ENCODE results near the gene DLG1.

The DLG1 gene

DNA sequence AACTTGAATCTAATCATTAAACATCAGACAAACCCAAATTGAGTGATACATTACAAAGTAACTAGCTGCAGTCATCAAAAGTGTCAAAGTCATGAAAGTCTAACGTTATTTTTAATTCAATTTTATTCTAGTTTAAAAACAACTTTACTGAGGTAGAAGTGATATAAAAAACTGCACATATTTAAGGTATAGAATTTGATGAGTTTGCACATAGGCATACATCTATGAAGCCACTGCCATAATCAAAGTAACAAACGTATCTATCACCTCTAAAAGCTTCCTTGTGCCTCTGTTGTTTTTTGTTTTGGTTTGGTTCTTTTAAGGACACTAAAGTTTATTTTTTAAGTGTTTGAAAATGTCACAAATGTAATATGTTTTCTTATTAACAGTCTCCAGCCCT, 130.9 kb downstream of the DLG1 start:
- no peak for DNase-seq

DNA sequence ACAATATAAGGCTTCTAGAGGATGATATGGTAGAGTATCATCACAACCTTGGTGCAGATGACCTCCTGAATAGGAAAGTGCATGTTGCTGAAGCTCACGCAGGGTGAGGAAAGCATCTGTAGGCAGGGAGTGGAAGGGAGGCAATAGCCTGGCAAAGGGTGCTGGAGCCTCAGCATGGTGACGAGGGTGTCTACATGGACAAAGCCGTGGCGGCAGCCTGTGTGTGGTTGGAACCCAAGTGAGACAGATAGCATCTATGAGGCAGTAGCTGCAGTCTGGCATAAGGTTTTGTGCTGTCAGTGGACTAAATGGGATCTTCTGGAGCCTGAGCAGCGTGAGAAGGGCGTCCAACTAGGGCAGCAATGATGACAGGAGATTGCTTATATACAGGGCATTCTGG, 132.5 kb downstream of the DLG1 start:
- DNase-seq, result no peak

DNA sequence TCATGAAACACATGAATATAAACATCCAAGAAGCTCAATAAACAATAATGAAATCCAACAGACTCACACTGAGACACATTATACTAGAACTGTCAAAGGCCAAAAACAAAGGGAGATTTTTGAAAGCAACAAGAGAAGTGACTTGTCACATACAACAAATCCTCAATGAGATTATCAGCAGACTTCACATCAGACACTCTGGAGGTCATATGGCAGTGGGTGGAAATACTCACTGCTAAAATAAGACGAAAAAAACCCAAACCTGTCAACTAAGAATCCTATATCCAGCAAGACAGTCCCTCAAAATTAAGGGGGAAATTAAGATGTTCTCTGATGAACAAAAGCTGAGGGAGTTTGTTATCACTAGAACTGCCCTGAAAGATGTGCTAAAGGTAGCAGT, 143.4 kb downstream of the DLG1 start:
- DNase-seq, result no peak

DNA sequence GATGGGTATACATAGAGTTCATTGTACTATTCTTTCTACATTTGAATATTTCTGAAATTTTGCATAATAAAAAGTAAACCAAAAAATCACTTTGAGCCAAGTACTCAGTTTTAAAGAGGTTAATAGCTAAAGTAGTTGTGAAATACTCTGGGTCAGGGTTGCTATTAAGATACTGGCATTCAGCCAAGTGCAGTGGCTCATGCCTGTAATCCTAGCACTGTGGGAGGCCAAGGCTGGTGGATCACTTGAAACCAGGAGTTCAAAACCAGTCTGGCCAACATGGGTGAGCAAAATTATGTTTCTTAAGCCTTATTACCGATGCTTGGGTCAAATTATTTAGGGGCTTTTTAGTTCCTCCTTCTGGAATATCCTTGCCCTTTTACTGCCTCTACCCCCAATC, 146.8 kb downstream of the DLG1 start:
- no peak for DNase-seq

DNA sequence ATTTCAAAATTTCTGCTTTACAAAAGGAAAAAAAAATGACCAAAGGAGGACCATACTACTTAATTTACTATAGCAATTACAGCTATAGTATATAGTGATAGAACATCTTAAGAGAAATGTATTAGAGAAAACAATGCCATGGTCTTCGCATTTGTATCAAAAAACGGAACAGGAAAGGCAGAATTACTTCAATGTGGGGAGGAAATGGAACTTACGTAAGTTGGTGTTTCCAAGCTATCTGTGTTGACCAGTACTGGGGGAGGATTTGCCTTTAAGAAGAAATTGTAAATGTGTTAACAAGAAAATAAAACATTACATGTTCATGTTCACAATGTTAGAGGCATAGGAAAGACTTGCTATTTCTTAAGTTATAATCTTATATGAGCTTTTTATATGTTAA, 148.9 kb downstream of the DLG1 start:
- DNase-seq, result no peak

DNA sequence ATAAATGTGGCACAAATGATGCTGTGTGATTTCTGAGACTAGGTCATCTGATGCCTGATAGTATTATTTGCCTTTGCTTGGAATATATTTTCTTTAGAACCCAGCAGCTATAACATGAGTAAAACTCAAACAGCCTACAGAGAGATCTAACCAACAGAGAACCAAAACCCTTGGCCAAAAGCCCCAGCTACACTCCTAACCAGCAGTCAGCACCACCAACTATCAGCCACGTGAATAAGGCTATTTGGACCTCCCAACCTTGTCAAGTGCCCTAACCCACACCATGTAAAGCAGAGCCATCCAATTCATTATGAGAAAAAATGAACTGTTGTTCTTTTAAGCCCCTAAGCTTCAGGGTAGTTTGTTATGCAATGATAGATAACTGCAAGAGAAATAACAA, 154.2 kb downstream of the DLG1 start:
- no peak for DNase-seq

DNA sequence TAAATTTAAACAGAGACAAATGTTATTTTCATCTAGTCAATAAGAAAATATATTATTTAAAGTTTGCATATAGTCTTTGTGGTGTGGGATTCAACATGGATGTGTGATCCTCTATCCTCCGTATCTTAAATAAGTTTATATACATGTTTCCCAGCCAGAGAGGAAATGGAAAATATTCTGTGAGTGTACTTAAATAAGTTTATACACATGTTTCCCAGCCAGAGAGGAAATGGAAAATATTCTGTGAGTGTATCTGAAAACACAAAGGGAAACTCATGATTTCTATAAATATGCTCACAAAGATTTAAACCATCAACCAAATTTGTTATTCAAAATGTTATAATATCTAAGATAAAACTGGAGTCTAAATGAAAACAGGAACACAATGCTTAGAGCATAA, 158.8 kb downstream of the DLG1 start:
- DNase-seq, result no peak

DNA sequence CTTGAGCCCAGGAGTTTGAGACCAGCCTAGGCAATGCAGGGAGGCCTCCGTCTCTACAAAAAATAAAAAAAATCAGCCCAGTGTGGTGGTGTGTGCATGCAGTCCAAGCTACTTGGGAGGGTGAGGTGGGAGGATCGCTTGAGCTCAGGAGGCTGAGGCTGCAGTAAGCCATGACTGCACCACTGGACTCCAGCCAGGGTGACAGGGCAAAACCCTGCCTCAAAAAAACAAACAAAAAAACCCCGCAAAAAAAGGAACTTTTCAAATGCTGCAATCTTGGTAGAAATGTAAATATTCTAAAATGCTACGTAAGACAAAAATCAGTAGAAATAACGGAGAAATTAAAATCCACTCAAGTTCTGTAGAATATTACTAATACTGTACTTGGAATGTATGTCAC, 160.7 kb downstream of the DLG1 start:
- no peak for DNase-seq

DNA sequence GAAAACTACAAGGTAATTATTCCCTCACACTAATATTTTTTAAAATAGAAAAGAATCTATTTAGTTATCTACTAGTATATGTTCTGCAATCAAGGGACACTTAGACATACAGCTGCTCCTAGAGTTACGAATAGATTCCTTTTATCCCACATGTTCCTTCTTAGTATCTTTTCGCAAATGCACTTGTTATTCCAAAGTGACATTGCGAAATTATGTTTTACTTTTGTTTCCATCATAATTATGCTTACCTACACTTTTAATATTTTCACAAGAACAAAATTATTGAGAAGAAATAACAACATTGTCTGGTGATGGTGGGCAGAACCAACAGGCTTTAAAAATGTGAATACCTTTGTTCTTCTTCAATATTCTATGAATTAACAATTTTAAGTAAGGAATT, 161.7 kb downstream of the DLG1 start:
- DNase-seq, result no peak

DNA sequence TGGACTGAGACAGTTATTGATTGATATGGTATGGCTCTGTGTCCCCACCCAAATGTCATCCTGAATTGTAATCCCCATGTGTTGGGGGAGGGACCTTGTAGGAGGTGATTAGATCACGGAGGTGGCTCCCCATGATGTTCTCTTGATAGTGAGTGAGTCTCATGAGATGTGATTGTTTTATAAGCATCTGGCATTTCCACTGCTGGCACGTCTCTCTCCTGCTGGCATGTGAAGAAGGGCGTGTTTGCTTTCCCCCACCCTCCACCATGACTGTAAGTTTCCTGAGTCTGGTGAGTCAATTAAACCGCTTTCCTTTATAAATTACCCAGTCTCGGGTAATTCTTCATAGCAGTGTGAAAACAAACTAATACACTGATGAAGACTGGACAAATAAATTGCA, 163.2 kb downstream of the DLG1 start:
- DNase-seq, result no peak

DNA sequence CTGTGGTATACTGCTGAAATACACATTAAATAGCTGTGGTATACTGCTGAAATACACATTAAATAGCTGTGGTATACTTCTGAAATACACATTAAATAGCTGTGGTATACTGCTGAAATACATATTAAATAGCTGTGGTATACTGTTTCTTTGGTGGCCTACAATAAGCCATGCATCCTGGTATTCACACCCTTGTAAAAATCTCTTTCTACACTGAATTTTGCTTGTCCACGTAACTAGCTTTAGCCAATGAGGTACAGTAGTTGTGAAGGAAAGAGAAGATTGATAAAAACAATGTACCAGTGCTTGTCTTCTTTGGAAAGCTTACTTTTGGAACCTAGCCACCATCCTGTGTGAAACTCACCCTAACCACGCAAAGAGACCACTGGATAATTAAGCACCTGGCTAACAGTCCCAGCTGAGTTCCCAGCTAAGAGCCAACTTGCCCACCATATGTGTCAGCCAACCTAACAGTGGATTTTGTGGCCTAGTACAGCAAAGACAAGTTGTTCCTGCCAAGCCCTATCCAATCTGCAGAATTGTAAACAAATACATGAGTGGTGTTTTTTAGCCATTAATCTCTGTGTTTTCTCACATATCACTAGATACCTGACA, 165.4 kb downstream of the DLG1 start:
- DNase-seq, result no peak

DNA sequence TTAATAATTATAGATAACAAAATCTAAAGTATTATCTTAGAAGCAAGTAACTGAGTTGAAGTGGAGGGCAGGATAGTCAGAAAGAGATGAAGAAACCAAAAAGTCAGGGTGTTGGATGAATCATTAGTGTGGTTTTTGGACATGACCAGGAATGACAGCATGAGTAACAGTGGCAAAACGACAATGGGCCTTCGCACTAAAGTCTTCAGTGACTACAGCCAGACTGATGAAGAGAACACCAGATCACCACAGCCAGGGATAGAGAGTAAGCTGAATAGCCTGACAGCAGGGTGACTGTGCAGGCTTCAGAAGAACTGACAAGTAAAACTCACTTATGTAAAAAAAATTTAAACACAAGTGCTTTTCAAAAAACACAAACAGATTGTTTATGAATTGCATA, 172.8 kb downstream of the DLG1 start:
- DNase-seq, result no peak

DNA sequence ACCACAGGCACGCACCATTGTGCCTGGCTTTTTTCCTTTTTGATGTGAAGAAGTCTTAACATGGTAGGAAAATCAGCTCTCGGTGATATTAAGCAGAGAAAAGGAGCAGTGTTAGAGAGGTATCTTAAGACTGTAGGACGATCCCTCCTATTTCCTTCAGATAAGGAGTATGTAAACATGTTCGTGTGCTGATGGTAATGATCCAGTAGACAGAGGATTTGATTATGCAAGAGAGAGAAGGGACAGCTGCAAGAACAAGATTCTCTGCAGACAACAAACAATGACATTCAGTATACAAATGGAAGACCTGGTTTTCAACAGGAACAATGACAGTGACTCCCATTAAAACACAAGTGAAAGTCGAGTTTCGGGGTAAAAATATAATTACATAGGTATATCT, 173.7 kb downstream of the DLG1 start:
- no peak for DNase-seq

DNA sequence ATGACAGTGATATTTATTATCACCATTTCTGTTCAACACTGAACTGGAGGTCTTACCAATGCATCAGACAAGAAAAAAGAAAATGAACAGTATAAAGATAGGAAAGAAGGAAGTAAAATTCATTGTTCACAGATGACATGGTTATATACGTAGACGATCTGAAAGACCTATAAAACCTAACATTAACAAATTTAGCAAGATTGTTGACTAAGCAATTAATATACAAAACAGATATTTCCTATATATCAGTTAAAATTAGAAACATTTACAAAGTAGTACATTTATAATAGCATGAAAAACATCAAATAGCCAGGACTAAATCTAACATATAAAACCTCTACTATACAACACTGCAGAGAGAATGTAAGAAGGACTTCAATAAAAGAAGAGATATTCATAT, 176.0 kb downstream of the DLG1 start:
- no peak for DNase-seq

DNA sequence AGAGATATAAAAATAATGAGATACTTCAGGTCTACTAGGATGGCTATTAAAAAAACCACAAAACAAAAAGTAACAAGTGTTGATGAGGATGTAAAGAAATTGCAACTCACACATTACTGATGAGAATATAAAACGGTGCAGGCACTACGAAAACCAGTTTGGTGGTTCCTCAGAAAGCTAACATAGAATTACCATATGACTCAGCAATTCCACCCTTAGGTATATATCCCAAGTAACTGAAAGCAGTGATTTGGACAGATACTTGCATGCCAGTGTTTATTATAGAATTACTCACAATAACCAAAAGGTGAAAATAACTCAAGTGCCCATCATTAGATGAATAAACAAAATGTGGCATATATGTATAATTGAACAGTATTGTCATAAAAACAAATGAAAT, 181.3 kb downstream of the DLG1 start:
- no peak for DNase-seq

DNA sequence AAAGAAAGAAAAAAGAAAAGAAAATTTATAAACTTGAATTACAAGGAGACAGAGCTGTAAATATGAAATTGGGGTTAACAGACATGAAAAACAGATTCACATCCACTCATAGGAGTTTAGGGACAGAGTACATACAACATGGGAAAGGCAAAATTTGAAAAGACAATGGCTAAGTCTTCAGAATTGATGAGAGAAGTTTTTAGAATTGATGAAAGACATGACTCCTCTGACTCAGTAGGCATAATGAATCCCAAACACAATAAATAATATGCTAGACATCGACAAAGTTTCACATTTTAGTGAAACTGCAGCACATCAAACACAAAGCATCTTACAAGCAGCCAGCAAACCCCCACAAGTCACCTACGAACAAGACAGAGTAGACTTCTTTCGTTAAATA, 184.4 kb downstream of the DLG1 start:
- DNase-seq, result no peak

DNA sequence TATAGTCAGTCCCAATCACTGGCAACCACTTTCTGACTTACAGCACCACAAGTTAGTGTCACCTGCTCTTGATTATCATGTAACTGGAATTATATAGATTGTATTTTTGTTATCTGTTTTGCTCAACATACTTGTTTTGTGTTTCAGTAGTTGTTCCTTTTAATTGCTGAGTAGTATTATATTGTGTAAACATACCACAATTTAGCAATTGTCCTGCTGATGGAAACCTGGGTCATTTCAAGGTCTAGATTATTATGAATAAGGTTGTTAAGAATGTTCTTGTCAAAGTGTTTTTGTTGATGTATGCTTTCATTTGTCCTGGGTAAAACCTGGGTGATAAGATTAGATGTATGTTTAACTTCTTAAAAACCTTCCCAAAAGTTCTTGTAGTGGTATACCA, 186.7 kb downstream of the DLG1 start:
- DNase-seq, result no peak

DNA sequence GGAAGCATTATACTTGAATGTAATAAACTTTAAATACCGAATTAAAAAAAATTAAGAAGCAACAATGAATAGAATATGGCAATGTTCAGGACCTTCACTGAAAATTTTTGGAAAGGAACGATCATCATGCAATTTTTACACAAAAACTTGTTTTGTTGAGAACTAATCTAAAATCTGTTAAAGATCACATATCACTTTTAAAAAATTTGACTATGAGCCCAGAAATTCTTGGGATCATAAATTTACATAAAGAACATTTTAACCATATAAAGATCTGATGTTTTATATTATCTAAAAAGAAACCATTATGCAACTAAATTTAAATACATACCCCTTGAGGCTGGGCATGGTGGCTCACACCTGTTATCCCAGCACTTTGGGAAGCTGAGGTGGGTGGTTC, 192.6 kb downstream of the DLG1 start:
- DNase-seq, result no peak

DNA sequence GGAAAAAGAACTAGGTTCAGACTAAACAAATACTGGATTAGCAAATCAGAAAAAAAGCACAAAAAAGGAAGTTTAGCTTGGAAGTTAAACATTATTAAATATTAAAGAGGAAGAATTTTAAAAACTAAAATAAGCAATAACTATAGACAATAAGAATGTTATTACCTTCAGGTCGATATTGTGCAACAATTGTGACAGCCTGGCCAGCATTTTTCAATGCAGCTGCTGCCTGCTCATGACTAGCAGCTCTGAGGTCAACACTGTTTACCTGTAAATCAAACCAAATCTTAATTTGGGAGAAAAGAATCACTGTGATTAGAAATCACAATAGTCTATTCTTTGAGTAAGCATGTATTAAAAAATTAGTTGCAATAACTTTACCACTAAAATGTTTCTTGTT, 193.7 kb downstream of the DLG1 start:
- no peak for DNase-seq

DNA sequence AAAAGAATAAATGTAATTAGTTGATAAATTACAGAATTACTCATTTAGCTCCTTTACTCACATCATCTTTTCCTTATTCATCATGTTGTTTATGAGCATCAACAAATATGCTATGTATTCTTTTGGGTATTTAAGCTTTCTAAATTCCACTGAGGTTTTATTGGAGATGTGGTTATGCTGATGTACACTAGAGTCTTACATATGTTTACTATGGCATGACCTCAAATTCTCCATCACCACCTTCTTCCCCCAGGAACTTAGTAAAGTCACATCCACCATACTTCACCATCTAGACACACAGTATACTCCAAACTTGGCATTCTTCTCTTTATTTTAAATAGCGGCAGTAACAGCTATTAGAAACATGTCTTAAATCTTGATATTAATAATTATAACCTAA, 194.6 kb downstream of the DLG1 start:
- DNase-seq, result no peak

DNA sequence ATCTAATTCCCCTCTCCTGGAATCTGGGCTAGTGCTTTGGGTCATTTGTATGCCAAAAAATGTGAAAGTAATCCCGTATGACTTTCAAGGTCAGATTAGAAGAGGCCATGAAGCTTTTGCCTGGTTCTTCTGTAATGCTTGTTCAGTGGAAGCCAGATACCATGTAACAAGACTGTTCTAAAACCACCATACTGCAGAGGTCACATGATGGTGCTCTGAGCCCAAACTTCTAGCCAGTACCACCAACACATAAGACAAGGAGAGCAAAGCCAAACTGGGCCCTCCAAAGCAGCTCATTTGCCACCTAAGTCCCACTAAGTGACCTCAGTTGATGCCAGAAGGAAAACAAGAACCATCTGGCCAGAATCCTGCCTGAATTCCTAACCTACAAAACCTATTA, 204.5 kb downstream of the DLG1 start:
- no peak for DNase-seq

DNA sequence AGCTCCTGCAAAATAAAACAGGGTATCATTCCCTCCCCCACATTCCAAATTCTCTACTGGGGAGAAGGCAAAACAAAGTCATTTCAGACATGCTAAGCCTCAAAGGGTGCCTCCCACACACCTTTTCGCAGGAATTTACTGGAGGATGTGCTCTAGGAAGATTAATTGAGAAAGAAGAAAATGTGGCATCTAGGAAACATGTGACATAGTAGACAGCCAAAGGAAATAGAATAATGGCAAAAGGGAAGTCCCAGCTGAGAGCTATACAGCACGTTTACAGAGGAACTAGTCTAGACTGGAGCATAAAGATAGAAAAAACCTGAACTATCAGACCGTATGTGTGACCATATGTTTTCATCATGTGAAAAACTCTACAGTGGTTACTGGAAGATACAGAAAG, 210.0 kb downstream of the DLG1 start:
- no peak for DNase-seq

DNA sequence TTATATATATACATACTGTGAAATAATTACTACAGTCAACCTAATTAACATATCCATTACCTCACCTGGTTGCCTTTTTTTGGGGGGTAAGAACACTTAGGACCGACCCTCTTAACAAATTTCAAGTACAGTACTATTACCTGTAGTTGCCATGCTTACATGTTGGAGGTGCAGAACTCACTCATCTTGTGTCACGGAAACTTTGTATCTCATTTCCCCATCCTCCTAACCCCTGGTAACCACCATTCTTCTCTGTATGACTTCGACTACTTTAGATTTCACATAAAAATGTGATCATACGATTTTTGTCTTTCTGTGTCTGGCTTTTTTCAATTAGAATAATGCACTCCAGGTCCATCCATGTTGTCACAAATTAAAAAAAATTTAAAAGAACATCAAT, 213.3 kb downstream of the DLG1 start:
- DNase-seq, result no peak

DNA sequence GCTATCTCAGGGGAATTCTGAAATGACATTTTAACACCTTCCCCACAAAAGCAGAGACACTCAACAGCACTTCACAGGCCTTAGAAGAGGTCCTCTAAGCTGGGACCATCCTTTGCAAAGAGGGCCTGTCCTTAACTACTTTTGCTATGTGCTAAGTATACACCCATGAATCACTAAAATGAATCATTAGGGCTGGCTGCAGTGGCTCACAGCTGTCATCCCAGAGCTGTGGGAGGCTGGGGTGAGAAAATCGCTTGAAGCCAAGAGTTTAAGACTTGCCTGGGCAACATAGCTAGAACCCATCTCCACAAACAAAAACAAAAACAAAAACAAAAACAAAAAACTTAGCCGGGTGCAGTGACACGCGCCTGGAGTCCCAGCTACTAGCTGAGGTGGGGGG, 214.9 kb downstream of the DLG1 start:
- DNase-seq, result peak; percentile 62

DNA sequence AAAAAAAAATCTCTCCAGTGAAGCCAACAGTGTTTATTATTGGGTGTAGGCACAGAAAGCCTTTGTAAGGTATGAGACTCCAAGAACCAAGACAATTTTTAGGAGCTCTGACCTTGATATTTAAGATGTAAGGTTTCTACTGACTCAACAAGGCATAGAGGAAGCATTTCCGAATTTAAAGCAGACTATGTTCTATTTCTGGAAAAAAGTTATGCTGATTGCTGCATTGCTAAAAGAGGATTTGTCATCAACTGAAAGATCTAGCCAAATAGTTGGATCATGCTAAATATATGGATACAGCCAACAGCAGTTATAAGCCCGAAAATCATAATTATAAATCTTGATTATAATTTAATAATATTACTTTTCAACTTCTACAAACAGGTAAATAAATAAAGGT, 215.5 kb downstream of the DLG1 start:
- DNase-seq, result no peak

DNA sequence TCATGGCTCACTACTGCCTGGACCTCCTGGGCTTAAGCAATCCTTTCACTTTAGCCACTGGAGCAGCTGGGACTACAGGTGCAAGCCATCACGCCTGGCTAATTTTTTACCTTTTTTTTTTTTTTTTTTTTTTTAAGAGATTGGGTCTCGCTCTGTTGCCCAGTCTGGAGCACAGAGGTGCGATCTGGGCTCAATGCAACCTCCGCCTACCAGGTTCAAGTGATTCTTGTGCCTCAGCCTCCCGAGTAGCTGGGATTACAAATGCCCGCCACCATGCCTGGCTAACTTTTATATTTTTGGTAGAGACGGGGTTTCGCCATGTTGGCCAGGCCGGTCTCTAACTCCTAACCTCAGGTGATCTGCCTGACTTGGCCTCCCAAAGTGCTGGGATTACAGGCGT, 218.1 kb downstream of the DLG1 start:
- no peak for DNase-seq
